Hematopoietic multipotent progenitor cell (in vitro differentiated cells): Measurements from ENCODE around the gene ZNF101. TPM values are rescaled to one million over a fixed set of nuclear protein-coding genes. Genes with fewer than 3 reads are reported as not detected.

ENCODE experiments used
- DNase-seq, 3 donors: peaks; one replicate each; pipeline ENCODE4 v3.0.0-alpha.2; 2011 to 2015; ENCODE audit warnings: low read depth in 2 of 3, low spot score in 2 of 3
- total RNA-seq: library from RNA; depleted of rRNA; stranded (reverse); fragments of >200 nt; gene quantifications from one replicate; pipeline ENCODE4 v1.2.3, GENCODE V29; 2012

The ZNF101 gene
- total RNA-seq, 1 donor, result 8.3 TPM

DNA sequence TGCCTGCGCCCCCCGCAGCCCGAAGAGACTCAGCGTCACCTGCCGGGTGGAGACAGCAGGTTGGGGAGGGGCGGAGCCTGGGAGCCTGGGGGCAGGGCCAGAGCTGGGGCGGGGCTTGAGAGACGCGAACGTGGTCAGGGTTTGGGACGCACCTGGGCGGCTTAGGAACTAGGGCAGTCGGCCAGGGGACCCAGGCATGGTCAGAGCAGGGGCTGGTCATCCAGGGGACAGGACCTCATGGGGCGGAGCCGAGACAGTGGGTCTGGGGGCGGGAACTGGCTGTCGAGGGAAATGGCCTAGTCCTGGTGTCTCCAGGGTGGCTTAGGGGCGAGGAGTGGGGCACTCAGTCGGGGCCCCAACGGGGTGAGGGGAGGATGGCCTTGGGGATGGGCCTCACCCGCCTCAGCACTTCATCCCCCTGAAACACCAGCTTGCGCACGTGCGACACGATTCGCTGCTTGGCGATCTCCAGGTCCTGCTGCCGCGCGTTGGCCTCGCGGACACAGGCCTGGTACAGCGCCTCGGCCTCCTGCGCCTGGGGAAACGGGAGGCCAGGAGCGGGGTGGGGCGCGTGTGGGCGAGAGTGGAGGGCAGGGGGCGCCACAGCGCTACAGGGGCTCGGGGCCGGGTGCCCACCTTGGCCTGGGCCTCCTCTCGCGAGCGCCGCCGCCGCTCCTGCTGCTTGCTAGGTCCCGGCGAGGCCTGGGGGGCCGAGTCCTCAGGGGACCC is 31.0 kb upstream of the ZNF101 start:
- no peak for DNase-seq

DNA sequence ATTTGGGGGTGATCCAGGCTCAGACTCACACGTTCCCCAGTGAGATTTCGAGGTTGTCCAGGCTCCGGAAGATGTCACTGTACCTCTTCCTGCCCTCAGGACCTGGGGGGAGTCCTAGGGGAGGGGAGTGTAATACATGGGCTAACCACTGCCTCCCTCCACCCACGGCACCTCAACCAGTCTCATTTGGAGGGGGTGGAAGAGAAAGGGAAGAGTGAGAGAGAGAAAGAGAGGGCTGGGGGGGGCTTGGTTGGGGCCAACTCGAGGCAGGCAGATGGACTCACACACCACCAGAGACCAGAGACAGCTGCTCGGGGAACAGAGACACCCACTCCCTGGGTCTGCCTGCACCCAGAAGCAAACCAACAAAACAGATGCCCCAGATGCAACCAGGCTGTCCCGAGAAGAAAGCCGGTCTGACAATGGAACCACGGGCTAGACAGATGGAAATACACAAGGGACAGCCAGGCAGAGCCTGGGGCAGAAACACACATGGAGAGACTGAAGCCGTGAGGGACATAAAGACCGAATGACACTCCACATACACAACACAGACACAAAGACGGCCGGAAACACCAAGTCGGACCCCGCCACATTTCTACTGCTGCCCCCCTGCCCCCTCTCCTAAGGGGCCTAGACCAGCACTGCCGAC is 26.0 kb upstream of the ZNF101 start:
- peak in 1 of 3 donors; percentile 41 for DNase-seq

DNA sequence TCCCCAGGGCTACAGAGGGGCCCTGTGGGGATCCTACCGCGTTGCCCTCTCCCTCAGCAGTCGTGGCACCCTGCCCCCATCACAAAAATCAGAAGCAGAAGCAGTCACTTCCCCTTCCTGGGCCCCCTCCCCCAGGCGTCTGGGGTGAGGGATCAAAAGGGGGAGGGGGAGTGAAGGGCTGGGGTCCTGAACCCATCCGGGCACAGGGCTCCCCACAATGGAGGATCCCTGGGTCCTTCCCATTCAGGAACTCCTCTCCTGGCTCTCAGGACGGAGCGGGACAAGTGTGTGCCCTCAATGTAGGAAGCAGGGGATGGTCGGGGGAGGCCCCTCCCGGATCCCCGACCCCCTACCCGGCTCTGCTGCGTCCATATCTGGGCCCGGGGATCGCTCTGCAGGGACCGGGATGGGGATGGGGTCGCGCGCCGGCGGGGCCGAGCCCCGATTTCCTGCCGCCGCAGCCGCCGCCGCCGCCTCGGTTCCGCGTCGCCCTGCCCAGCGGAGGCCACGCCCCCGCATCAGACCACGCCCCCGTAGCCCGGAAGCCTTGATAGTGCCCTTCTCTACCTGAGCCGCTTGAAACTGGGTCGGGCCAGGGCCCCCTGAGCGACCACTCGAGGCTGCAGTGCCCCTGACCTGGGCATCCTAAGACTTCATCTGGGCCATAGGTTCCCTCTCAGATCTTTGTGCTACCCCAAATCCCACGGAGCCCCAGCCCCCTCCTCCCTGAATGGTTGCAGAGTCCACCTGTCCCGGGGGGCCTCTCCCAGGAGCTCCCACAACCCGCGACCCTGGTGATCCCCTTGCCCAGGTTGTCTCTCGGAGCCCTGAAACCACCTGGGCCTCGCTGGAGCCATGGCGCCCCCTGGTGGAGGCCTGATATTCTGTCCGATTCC is 25.2 kb upstream of the ZNF101 start, which contains the start of gene GMIP:
Gene GMIP (minus strand): TSS at position 500 of the 896 bp plus-strand sequence. CDS start 128 bp downstream, at position 372.
- peak; percentile 69 to 84 (median 79) for DNase-seq

DNA sequence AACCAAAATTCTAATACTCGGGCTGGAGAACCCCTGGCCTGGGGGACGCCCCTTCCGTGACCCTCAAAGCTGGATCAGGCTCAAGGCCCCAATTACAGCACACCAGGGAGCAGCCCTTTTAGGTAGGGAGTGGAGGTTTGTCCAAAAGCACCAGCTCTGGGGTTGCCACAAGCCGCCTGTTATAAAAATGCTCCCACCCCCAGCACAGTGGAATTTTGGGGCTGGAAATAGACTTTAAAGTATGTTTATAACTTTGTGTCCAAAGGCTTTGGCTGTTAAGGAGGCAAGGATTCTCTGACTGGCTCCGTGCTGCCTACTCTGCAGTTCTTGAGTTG is 24.6 kb upstream of the ZNF101 start:
- no peak for DNase-seq

DNA sequence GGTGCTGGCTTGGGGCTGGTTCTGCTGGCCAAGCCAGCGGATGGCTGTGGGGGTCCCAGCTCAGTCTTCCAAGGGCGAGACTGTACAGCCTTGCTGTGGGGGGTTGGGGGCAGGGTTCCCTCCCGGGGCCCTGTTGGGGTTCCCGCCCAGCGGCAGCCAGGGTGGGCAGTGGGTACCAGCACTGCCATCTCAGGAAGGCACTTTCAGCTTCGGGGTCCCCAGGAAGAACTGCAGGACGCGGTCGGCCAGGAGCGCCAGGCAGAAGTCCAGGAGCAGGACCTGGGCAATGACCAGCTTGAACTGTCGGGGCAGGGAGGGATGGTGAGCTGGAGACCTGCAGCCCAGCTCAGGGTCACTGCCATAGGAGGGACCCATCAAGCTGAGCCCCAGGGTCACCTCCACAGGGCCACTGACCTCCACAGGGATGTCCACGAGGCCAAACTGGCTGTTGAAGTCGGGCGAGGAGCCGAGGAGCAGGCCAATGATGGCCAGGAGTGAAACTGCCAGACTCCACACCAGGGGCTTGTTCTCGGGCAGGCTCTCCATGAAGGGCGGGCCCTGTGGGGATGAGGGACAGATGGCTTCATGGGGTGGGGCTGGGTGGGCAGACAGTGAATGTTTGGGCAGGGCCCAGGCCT is 23.3 kb upstream of the ZNF101 start:
- no peak for DNase-seq

DNA sequence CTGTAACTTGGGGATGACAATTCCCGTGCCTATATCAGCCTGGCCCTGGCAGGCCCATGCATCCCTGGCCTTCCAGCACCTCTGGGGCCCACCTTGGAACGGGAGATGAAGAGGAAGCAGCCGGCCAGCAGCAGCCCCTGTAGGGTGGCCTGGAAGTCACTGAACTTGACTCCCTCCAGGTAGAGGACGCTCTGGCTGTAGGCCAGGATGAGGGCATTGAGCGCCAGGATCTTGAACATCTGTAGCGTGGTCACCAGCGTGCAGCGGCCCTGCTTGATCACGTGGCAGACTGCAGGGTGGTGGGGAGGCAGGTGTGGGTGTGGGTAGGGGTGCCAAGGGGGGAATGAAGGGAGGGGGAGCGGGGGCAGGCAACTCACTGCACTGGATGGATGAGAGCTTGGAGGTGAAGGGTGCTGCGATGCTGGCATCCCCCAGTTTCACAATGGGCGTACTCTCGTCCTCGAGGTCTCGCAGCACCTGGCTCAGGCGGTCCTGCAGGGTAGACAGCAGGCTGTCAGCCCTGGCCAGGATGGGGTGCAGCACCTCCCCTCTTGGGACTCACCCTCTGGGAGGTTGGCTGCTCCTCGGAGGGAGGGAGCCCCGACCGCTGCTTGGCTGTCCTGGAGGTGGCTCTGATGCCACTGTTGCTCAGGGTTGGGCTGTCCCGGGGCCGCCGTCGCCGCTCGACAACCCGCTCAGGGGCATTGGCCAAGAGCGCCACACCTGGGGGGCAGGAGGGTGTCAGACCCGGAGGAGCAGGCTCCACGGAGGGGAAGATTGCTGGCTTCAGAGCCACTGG is 21.4 kb upstream of the ZNF101 start:
- DNase-seq, result no peak

DNA sequence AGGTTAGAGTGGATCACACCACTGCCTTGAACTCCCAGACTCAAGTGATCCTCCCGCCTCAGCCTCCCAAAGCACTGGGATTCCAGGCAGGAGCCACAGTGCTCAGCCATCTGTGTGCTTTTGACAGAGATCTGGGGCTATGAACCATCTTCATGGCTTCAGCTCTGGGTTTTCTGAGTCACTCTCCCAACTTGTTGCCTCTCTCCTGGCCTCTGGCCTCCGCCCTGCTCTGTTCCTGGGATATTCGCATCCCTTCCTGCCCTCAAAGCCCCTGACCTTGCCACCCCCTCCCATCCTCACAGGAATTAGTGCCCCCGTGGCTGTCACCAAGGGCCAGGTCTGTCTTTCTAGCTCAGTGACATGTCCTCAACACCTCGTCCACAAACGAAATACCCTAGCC is 19.5 kb upstream of the ZNF101 start:
- no peak for DNase-seq

DNA sequence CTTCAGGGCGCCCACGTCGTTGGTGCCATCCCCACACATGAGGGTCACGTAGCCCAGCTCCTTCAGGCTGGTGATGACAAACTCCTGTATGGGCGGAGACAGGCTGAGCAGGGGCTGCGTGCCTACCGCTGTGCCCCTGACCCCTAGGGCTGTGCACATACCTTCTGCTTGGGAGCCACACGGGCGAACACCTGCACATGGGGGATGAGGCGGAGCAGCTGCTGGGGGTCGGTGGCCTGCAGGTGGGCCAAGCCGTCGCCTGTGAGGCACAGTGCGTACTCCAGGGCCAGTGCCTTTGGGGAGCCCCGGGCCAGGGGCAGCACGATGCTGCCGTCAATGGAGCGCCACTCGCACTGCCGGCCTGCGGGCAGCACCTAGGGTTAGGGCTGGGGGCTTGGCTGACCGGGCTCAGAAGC is 19.1 kb upstream of the ZNF101 start:
- DNase-seq, result no peak

DNA sequence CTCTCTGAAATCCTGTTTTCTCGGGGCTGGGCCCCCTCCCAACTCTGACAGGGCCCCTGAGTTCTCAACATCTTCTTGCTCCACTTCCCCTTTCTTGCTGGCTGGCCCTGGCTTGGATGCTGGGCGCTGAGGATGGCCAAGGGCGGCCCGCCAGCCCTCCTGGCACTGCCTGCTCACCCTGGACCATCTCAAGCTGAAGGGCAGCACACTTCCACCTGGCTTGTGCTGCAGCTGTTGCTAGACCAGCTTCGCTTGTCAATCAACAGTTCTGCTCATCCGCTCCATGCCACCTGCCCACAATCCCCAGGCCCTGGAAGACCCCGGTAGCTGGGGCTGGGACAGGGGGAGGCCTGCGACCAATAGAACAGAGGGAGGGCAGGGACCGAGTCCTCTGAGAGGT is 18.3 kb upstream of the ZNF101 start:
- no peak for DNase-seq

DNA sequence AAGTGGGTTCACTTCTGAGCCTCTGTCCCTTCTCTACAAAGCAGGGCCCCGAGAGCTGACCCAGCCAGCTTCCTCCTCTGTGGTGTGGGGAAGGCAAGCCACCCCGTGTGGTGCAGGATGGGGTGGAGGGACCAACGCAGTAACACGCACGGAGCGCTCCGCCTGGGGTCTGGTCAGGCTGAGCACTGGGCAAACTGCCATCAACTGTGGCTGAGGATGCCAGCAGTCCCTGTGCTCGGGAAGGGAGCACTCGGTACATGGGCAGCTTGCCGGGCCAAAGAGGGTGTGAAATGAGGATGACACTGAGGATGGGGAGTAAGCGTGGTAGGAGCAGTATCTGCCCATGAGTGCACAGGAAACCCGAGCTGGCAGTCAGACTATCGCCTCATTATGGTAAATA is 17.6 kb upstream of the ZNF101 start:
- no peak for DNase-seq

DNA sequence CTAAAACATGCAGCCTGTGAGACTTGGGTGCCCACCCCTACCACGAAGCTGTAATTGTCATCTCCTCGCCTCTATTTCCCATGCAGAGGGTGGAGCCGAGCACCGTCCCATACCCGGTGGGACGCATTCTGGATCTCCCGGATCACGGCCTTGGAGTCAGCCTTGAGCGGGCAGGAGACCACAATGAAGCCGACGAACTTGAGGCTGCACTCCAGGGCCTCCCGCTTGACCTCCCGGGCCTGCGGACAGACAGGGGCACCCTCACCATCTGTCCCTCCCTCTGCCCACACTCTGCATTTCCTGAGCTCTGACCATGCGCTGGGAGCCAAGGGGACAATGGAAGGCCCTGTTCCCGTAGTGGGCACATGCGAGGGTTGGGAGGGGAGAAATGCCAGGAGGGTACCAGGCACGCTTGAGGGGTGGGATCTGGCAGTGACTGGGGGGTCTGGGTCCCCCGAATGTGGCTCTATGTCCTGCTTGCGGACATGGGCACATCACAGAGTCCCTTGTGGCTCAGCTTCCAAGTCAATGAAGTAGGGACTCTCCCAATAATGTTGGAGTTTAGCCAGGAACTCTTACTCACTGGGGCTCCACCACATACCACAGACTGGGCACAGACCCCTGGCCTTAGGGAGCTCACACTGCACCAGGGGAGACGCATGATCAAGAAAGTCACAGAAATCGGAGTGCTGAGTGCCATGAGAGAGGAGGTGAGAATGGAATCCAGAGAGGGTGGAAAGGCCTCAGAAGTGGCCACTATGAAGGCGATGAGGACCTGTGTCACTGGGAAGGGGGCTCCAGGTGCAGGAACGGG is 15.9 kb upstream of the ZNF101 start:
- DNase-seq, result no peak

DNA sequence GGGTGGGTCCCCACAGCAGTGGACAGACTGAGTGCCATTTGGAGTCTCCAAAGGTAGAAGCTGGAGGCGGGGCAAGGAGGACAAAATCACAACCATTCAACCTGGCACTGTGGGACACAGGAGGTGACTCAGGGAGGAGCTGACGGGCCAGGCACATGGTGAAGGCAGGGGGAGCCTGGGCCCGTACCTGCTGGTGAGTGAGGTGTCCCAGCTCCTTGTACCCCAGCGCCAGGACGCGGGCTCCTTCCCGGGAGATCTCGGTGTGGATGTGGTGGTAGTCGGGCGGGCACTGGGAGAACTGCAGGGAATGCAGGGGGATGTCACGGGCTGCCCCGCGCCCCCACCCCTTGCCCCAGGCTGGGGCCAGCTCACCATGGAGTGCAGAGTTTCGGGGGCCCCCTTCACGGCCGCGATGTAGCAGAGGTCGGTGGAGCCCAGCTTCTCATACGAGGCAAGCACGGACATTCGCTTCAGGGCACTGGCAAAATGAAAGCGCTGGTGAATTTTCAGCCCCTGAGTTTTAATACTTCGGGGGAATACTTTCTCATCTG is 15.0 kb upstream of the ZNF101 start:
- DNase-seq, result no peak

DNA sequence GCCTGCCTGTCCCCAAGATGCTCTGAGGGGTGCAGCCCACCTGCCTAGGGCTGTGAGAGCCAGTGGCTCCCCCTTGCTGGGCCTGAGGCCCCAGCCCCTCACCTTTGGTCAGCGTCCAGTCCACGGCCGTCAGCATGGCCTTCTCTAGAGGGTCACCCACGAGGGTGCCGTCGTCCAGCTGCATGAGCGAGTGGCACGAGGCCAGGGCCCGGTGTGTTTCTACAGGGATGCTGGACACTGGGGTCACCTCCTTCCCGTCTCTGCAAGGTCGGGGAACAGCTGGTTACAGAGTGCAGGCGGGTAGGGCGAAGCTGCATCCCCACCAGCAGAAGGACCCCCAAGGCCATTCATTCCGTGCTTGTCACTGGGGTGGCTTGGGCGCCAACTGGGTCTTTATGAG is 14.2 kb upstream of the ZNF101 start:
- no peak for DNase-seq

DNA sequence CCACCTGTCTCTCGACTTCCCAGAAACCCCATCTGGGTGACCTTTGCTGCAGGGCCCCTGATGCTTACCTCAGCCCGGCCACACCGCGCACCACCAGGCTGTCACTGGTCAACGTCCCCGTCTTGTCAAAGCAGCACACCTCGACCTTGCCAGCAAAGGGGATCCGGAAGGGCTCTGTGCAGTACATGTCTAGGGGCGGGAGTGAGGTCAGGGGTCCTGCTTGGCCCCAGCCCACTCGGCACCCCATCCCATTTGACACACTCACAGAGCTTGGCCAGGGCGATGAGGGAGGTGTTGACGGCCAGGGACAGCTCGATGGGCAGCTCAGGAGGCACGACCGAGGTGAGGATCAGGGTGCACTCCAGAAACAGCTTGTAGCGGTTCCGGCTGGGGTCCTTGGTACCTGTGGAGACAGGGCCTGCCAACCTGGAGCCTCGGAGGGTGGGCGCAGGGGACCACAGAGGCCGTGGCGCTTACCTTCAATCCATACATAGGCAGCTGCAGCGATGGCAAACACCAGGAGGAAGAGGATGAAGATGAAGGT is 13.5 kb upstream of the ZNF101 start:
- DNase-seq, result no peak

DNA sequence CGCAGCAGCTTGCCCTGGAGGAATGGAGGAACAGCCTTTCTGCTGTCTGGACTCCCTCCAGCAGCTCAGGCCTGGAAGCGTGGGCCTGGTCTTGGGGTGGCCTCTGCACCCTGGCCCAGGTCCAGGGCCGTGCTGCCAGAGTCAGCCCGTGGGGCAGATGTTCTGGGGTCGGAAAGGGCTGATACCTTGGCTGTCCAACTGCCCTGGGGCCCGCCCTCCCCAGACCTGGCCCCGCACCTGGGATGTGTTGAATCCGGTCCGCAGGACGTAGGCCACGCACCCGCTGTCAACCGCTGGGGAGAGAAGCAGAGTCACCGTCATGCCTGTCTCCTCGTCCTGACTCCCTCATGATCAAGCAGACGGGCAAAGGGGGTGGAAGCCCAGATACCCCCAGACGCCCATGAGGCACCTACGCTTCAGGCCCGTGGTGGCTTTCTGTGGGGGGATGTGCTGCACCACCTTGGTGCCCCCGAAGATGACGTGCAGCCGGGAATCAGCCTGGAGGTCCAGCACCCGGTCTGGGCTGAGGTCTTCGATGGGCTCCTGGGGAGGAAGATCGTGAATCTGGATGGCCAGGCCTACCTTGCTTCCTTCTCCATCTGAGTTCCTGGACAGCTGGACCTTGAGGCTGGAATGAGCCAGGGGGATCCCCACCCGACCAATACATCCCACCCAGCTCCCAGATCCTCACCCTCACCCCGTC is 12.8 kb upstream of the ZNF101 start:
- no peak for DNase-seq

DNA sequence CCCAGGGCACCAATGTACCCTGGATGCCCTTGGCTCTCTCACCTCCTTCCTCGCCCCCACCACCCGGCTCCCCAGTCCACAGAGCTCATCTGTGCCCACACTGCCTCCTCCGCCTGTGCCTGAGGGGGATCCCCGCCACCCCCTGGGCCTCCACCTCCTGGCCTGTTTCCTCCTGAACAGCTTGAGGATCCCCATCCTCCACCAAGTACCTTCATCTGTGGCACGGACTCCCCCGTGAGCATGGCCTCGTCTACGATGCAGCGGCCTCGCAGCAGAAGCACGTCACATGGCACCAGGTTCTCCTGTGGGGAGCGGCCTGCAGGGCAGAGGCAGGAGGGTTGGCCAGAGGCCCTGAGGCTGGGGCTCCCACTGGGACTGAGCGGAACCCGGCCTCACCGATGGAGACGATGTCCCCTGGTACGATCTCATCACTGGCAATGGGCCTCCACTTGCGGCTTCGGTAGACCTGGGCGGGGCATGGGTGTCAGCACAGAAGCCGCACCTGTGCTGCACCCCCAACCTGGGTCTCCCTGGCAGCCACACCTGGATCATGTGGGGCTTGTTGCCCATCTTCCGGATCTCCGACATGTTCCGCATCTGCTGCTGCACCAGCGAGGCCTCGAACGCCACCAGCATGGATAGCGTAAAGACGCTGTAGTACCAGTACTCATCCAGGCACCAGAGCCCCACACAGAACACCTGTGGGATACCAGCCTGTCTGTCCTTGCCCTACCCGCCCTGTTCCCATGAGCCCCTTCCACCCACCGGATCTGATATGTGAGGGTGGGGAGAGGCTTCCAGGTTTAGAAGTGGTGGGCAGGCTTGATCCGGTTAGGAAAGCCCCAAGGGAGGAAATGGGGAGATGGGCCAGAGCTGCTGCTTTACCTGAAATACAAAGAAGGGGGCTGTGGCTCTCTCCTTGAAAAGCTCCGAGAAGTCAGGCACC is 11.9 kb upstream of the ZNF101 start:
- DNase-seq, result no peak

DNA sequence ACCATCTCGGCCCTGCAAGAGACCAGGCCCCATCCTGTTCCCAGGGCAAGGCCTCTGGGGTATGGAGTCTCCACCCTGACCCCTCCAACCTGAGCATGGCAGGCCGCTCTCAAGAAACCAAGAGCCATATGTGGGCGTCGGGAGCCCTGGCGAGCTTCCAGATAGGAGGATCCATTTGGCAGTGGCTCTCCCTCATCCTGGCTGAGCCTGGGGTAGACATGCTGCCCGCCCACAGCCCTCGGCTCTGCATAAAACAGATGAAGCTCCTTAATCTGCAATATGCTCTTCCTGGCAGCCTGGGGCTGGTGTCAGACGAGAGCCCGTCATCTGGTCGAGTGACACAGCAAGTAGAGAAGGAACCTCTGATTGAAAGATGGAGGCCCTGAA is 11.2 kb upstream of the ZNF101 start:
- no peak for DNase-seq
